ENCODE results near the gene DNAI1.
"Not testable (repeated sequence)": the region's sequence is repeated elsewhere in the genome, so short reads cannot be mapped to it uniquely, and the experiment has no call there.

DNAI1 gene

GRCh38 chr9:34526026-34526425, 67.4 kb downstream of the DNAI1 start:
- TF ChIP-seq CTCF (IDR thresholded peaks at IDR 0.05; ENCODE audit: low read depth, low read length, missing control alignments), result no peak
- no peak for DNase-seq (ENCODE audit: extremely low read depth, low read depth)
- no peak overlapping the region for H3K4me3 ChIP-seq (replicated peaks; ENCODE audit: low read depth, low read length)

GRCh38 chr9:34532041-34532440, 73.4 kb downstream of the DNAI1 start:
- H3K4me3 ChIP-seq (replicated peaks; ENCODE audit: low read depth, low read length); DNase-seq (ENCODE audit: extremely low read depth, low read depth): not testable (repeated sequence)

DNA sequence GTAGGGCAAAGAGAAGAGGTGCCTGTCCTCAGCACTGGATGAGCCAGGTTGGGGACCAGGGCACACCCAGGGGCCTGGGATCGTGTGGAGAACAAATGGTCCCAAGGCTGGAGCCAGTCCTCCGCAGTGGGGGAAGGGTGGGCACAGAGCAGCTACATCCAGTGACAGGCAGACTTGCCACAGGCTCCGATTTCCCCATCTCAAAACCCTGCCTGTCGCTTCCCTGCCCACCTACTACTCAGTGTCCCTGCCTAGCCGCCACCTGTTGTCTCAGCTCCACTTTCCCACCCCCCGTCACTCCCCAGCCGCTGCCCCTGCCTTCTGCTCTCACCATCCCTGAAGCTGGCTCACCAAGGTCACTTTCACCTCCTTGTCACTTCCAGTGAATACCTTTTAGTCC, 78.1 kb downstream of the DNAI1 start:
- no peak for DNase-seq (ENCODE audit: extremely low read depth, low read depth)
- TF ChIP-seq CTCF (IDR thresholded peaks at IDR 0.05; ENCODE audit: low read depth, low read length, missing control alignments), result no peak
- no peak overlapping the region for H3K4me3 ChIP-seq (replicated peaks; ENCODE audit: low read depth, low read length)

DNA sequence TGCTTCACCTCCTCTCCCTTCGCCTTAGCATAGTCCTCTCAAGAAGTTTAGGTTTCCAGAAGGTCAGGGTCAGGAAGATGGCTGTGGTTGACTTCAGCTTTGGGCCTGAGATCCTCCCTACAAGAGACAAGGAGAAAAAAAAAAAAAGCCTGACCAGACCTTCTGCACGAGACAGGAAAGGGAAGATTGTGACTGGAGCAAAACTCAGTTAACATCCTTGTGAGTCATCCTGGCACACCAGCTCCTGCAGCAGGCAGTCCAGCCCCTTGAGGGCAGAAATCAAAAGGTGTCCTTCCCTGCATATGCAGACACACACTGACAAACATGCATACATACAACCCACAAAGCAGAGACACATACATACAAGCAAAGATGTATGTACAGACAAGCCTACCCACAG, 82.2 kb downstream of the DNAI1 start:
- TF ChIP-seq CTCF (IDR thresholded peaks at IDR 0.05; ENCODE audit: low read depth, low read length, missing control alignments), result no peak
- H3K4me3 ChIP-seq (replicated peaks; ENCODE audit: low read depth, low read length), result no peak overlapping the region
- no peak for DNase-seq (ENCODE audit: extremely low read depth, low read depth)

- no peak overlapping the region for H3K4me3 ChIP-seq (replicated peaks; ENCODE audit: low read depth, low read length)
- DNase-seq (ENCODE audit: extremely low read depth, low read depth), result no peak
- no peak for TF ChIP-seq CTCF (IDR thresholded peaks at IDR 0.05; ENCODE audit: low read depth, low read length, missing control alignments)
Measured at GRCh38 chr9:34541540-34541939, 82.9 kb downstream of the DNAI1 start.

DNA sequence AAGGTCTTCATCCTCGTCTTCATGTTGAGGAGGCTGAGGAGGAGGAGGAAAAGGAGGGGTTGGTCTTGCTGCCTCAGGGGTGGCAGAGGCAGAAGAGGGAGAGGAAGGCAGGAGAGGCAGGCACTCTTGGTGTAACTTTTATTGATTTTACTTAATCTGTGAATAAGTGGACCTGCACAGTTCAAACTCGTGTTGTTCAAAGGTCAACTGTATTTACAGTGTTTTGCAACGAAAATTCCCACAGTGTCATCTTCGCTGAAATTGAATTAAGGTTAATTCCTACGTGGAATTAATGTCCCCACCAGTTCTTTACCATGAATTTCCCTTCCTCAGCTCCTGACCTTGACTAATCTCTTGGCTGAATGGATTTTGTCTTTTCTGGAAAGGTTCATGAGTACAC, 85.4 kb downstream of the DNAI1 start:
- no peak overlapping the region for H3K4me3 ChIP-seq (replicated peaks; ENCODE audit: low read depth, low read length)
- TF ChIP-seq CTCF (IDR thresholded peaks at IDR 0.05; ENCODE audit: low read depth, low read length, missing control alignments), result no peak
- no peak for DNase-seq (ENCODE audit: extremely low read depth, low read depth)

GRCh38 chr9:34545497-34545896, 86.9 kb downstream of the DNAI1 start:
- H3K4me3 ChIP-seq (replicated peaks; ENCODE audit: low read depth, low read length), result no peak overlapping the region
- no peak for DNase-seq (ENCODE audit: extremely low read depth, low read depth)
- no peak for TF ChIP-seq CTCF (IDR thresholded peaks at IDR 0.05; ENCODE audit: low read depth, low read length, missing control alignments)
